Measurements from ENCODE around the gene CALM1.

GRCh38 chr14:90409209-90409730, 12.4 kb downstream of the CALM1 start:
- TF ChIP-seq CTCF (IDR thresholded peaks at IDR 0.05), result no peak
- no peak for TF ChIP-seq ZFX (IDR thresholded peaks at IDR 0.05; ENCODE audit: borderline replicate concordance)
